K562 (cell line): ENCODE data around the gene PCDHB2. TPM values are rescaled to one million over a fixed set of nuclear protein-coding genes. Genes with fewer than 3 reads are reported as not detected.

Experiments used
- ATAC-seq: fragments of 200-7000 bp; cut with Tn5 transposase; 3 replicates; pipeline ENCODE4 v1.9.1; 2020; ENCODE audit warnings: moderate library complexity
- BruUV-seq: library from RNA; stranded (reverse); fragments of 400-500 nt; replicated peaks from 2 replicates; lab custom pipeline; 2021; lab: Mats Ljungman, UMichigan
- CTCF ChIA-PET: fragments of 300-600 bp; formaldehyde crosslinking; extraction: SDS; loops from one replicate; lab custom pipeline; 2021; ENCODE audit warnings: low intra/inter-chr PET ratio; lab: Yijun Ruan, JAX
- POLR2A ChIA-PET: fragments of 300-600, 350-650 bp; sonication (Branson Sonifier 250); formaldehyde crosslinking; extraction: SDS; loops from one replicate; lab custom pipeline; 2021; ENCODE audit warnings: antibody characterized with exemption, inconsistent platforms; lab: Yijun Ruan, JAX
- DNase-seq, 4 experiments: peaks; one replicate each; pipeline versions ENCODE4 v3.0.0 to v3.0.0-alpha.2; 2011 to 2018; ENCODE audit warnings: low spot score in 3 of 4, mixed read lengths in 3 of 4; ENCODE audit errors: extremely low read depth in 1 of 4
- FAIRE-seq: peaks from 2 replicates; lab custom pipeline; 2011; peaks lifted over from hg19 to GRCh38; lab: Jason Lieb, UNC
- H2AFZ ChIP-seq: 2 replicates; pipeline ENCODE4 v1.6.0; 2011; ENCODE audit warnings: low read depth, low read length, control low read depth, inconsistent platforms
- H3K27ac ChIP-seq: fragments of 200-600 bp; 3 replicates; pipeline ENCODE4 v1.8.0; 2011; ENCODE audit warnings: low read depth, mild to moderate bottlenecking, control low read depth, inconsistent platforms, low read length, moderate library complexity, mixed read lengths; ENCODE audit errors: extremely low read depth
- H3K27me3 ChIP-seq, 2 experiments: fragments of 300-600 bp in 1 of 2; 2 replicates in 1 of 2; 3 replicates in 1 of 2; pipeline versions ENCODE4 v1.6.0 to v1.8.0; 2011; ENCODE audit warnings: inconsistent platforms in 2 of 2, low read length in 2 of 2, mild to moderate bottlenecking in 1 of 2, mixed read lengths in 1 of 2, moderate library complexity in 1 of 2; ENCODE audit not compliant: control insufficient read depth in 2 of 2, insufficient read depth in 2 of 2
- H3K36me3 ChIP-seq: fragments of 300-600 bp; 3 replicates; pipeline ENCODE4 v1.8.0; 2011; ENCODE audit warnings: mild to moderate bottlenecking, low read length, inconsistent platforms; ENCODE audit not compliant: control insufficient read depth, insufficient read depth
- H3K4me1 ChIP-seq, 2 experiments: fragments of 200-600 bp in 1 of 2; replicated peaks in 1 of 2; 2 replicates in 1 of 2; 3 replicates in 1 of 2; pipeline versions ENCODE4 v1.5.1 to v1.8.0; 2011; ENCODE audit warnings: inconsistent platforms in 2 of 2, low read length in 2 of 2, mild to moderate bottlenecking in 1 of 2, mixed read lengths in 1 of 2, moderate library complexity in 1 of 2; ENCODE audit not compliant: control insufficient read depth in 2 of 2, insufficient read depth in 2 of 2
- H3K4me2 ChIP-seq: 2 replicates; pipeline ENCODE4 v1.6.1; 2011; ENCODE audit warnings: low read length, control low read depth, inconsistent platforms, mixed read lengths; ENCODE audit not compliant: insufficient read depth
- H3K4me3 ChIP-seq: fragments of 200-600 bp; sonication (generic), shearing (Covaris generic); 2 replicates; pipeline ENCODE4 v1.5.1; 2016; ENCODE audit warnings: control low read depth, inconsistent platforms
- H3K79me2 ChIP-seq: fragments of 200-600 bp; 3 replicates; pipeline ENCODE4 v1.8.0; 2011; ENCODE audit warnings: low read length, inconsistent platforms; ENCODE audit not compliant: control insufficient read depth, insufficient read depth
- H3K9ac ChIP-seq, 2 experiments: 2 replicates each; pipeline versions ENCODE4 v1.6.0 to v1.6.1; 2011; ENCODE audit warnings: low read depth in 2 of 2, low read length in 2 of 2, control low read depth in 1 of 2, inconsistent platforms in 1 of 2, mild to moderate bottlenecking in 1 of 2, mixed read lengths in 1 of 2; ENCODE audit not compliant: insufficient read depth in 1 of 2
- H3K9me1 ChIP-seq: one replicate; pipeline ENCODE4 v1.6.0; 2011; ENCODE audit warnings: inconsistent platforms, mild to moderate bottlenecking, low read length, moderate library complexity; ENCODE audit not compliant: control insufficient read depth, insufficient read depth
- H3K9me3 ChIP-seq: replicated peaks from 2 replicates; pipeline ENCODE4 v1.5.1; 2011; ENCODE audit warnings: low read depth, low read length, inconsistent platforms; ENCODE audit not compliant: control insufficient read depth, insufficient read depth
- H4K20me1 ChIP-seq: replicated peaks from 2 replicates; pipeline ENCODE4 v1.6.1; 2011; ENCODE audit warnings: low read length, inconsistent platforms, mixed read lengths; ENCODE audit not compliant: control insufficient read depth, insufficient read depth
- CBFB ChIP-seq: sonication (generic); formaldehyde crosslinking; IDR thresholded peaks from 2 replicates; pipeline ENCODE4 v1.4.0; 2020; ENCODE audit warnings: mild to moderate bottlenecking, missing genetic modification reagents
- CEBPB ChIP-seq: fragments of 450-650 bp; IDR thresholded peaks from 2 replicates; pipeline ENCODE4 v1.6.1; 2016; ENCODE audit warnings: missing genetic modification characterization, missing compliant biosample characterization
- HDAC8 ChIP-seq: fragments of 450-650 bp; IDR thresholded peaks from 2 replicates; pipeline ENCODE4 v1.6.1; 2016; ENCODE audit warnings: mild to moderate bottlenecking, missing genetic modification characterization, moderate library complexity, missing compliant biosample characterization
- HIVEP1 ChIP-seq: fragments of 250-450 bp; sonication (Bioruptor Pico); IDR thresholded peaks from 2 replicates; pipeline ENCODE4 v1.4.0; 2020; ENCODE audit warnings: mild to moderate bottlenecking
- IRF2 ChIP-seq: sonication (generic); formaldehyde crosslinking; IDR thresholded peaks from 2 replicates; pipeline ENCODE4 v1.8.1; 2022; ENCODE audit warnings: mild to moderate bottlenecking, missing genetic modification reagents
- KLF6 ChIP-seq: fragments of 250-450 bp; sonication (Bioruptor Pico); IDR thresholded peaks from 2 replicates; pipeline ENCODE4 v1.4.0; 2020; ENCODE audit warnings: mild to moderate bottlenecking, moderate library complexity, borderline replicate concordance
- MCM7 ChIP-seq, 2 experiments: fragments of 450-650 bp; IDR thresholded peaks; 2 replicates each; pipeline ENCODE4 v1.6.1; 2016 to 2018
- MNT ChIP-seq, 2 experiments: fragments of 450-650 bp; conservative IDR thresholded peaks; 2 replicates each; pipeline ENCODE4 v1.6.1; 2017; ENCODE audit warnings: mild to moderate bottlenecking in 2 of 2, moderate library complexity in 2 of 2
- NFE2 ChIP-seq: IDR thresholded peaks from 2 replicates; pipeline ENCODE4 v1.6.1; 2014; ENCODE audit warnings: antibody characterized with exemption, low read depth
- NR2C1 ChIP-seq, 2 experiments: fragments of 450-650 bp; IDR thresholded peaks; 2 replicates each; pipeline ENCODE4 v1.6.1; 2017; ENCODE audit warnings: mild to moderate bottlenecking in 2 of 2, antibody characterized with exemption in 1 of 2, inconsistent platforms in 1 of 2, missing compliant biosample characterization in 1 of 2, missing genetic modification characterization in 1 of 2
- PYGO2 ChIP-seq: fragments of 450-650 bp; IDR thresholded peaks from 2 replicates; pipeline ENCODE4 v1.6.1; 2016; ENCODE audit warnings: mild to moderate bottlenecking, missing genetic modification characterization, moderate library complexity, missing compliant biosample characterization
- RFX7 ChIP-seq: fragments of 250-450 bp; sonication (Bioruptor Pico); IDR thresholded peaks from 2 replicates; pipeline ENCODE4 v1.5.1; 2021; ENCODE audit warnings: mild to moderate bottlenecking
- SOX6 ChIP-seq: fragments of 450-650 bp; IDR thresholded peaks from 2 replicates; pipeline ENCODE4 v1.6.1; 2014; ENCODE audit warnings: mild to moderate bottlenecking
- ZBED1 ChIP-seq: IDR thresholded peaks from 2 replicates; pipeline ENCODE4 v1.6.1; 2014
- ZNF586 ChIP-seq: fragments of 450-650 bp; formaldehyde crosslinking; conservative IDR thresholded peaks from 2 replicates; pipeline ENCODE4 v1.4.0; 2020; ENCODE audit warnings: mild to moderate bottlenecking, moderate library complexity
- ZNF655 ChIP-seq: fragments of 250-450 bp; sonication (Bioruptor Pico); IDR thresholded peaks from 2 replicates; pipeline ENCODE4 v1.5.0; 2021
- WGBS: fragments of 100-300 bp; shearing (Covaris generic); methylation state at CpG from one replicate; pipeline ENCODE4 v1.1.6; 2016; ENCODE audit warnings: low coverage, mixed read lengths; ENCODE audit not compliant: insufficient coverage; ENCODE audit errors: missing lambda C conversion rate; 5-methylcytosine and 5-hydroxymethylcytosine counted together
- in situ Hi-C: fragments of 300-500 bp; cut with MboI; formaldehyde crosslinking; loops from 4 replicates; pipeline ENCODE4 v1.15.0; 2018; ENCODE audit warnings: inconsistent platforms, mixed read lengths
- intact Hi-C: fragments of 100-400 bp; cut with micrococcal nuclease; formaldehyde crosslinking; loops from 2 replicates; pipeline ENCODE4 v1.14.2; 2022
- polyA plus RNA-seq, 8 experiments: library from polyadenylated mRNA; depleted of rRNA in 4 of 8; stranded (reverse) in 5 of 8; unstranded in 3 of 8; fragments of >200 nt; fragmentation: Nextera tagmentation in 2 of 8; fragmentation: Illumina TruSeq in 1 of 8; extraction: Ambion mirVana in 2 of 8; extraction: Trizol in 1 of 8; gene quantifications; 2 replicates each; pipeline versions ENCODE4 v1.2.1 to v1.2.3, GENCODE V29; 2011 to 2014; ENCODE audit warnings: inconsistent platforms in 1 of 8, missing spikeins in 1 of 8
- total RNA-seq, 7 experiments: library from RNA; depleted of rRNA in 6 of 7; stranded (reverse); fragments of >200 nt in 6 of 7; fragmentation: Illumina TruSeq in 2 of 7; extraction: Trizol in 2 of 7; gene quantifications; 2 replicates each; pipeline versions ENCODE4 v1.2.1 to v1.2.3, GENCODE V29; 2011 to 2021; ENCODE audit warnings: low replicate concordance in 1 of 7
- TF ChIP-seq, protein P1 (sequence below): sonication (generic); formaldehyde crosslinking; IDR thresholded peaks from 2 replicates; pipeline ENCODE4 v1.8.1; 2022; ENCODE audit warnings: missing genetic modification reagents

Gene PCDHB2
- total and polyA plus RNA-seq, 9 of the 15 experiments (the other 6 are each of a cell fraction or from before 2014, with no cell fraction given): 0.10 to 0.22 (median 0.17) TPM; not detected in 5

DNA sequence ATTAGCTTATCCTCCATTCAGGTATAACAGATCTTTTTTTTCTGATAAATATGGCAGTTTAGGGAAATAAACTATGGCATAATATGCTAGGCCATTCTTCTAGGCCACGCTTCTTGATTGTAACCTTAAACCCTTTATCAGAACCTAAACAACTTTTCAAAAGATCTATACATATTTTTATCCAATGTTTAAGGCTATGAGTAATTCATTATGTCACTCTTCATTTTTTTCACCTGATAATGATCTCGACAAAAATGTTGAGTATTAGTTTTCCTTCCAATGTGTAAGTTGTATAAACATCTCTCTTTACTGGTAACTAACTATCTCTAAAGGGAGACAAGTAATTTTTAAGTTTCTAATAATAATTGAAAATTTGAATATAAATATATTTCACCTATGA, 24.8 kb downstream of the PCDHB2 start:
- ATAC-seq (no peak), FAIRE-seq (no peak)
- WGBS: 0% methylated on average over 2 of the region's 2 CpGs
- H3K27me3 ChIP-seq: no peaks in the 10 kb centered on the region; a peak in 1 of 5 replicates
- H3K4me3 ChIP-seq: no peak overlapping the region
- H3K36me3 ChIP-seq: no peaks in the 10 kb centered on the region
- H2AFZ ChIP-seq: no peak overlapping the region
- H3K79me2 ChIP-seq: no peaks in the 10 kb centered on the region
- POLR2A ChIA-PET: no interaction called here
- no peaks in the 10 kb centered on the region for H3K9me3 ChIP-seq
- H3K9ac ChIP-seq: no peak overlapping the region
- no peaks in the 10 kb centered on the region for H3K4me1 ChIP-seq
- H3K27ac ChIP-seq: no peak overlapping the region
- no peak for TF ChIP-seq ZNF586
- TF ChIP-seq KLF6: no peak
- TF ChIP-seq MCM7 (IDR thresholded peaks at IDR 0.05): no peak
- TF ChIP-seq, protein P1, sequence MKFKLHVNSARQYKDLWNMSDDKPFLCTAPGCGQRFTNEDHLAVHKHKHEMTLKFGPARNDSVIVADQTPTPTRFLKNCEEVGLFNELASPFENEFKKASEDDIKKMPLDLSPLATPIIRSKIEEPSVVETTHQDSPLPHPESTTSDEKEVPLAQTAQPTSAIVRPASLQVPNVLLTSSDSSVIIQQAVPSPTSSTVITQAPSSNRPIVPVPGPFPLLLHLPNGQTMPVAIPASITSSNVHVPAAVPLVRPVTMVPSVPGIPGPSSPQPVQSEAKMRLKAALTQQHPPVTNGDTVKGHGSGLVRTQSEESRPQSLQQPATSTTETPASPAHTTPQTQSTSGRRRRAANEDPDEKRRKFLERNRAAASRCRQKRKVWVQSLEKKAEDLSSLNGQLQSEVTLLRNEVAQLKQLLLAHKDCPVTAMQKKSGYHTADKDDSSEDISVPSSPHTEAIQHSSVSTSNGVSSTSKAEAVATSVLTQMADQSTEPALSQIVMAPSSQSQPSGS (CRISPR knock-in tag): no peak
- no peak for TF ChIP-seq ZNF655 (CRISPR knock-in tag)
- no peak for TF ChIP-seq NFE2
- TF ChIP-seq CEBPB (tag): no peak
- TF ChIP-seq PYGO2: no peak
- TF ChIP-seq RFX7 (CRISPR knock-in tag): no peak
- no peak for TF ChIP-seq HDAC8 (tag)
- no peak for TF ChIP-seq HIVEP1
- no peak for TF ChIP-seq CBFB (CRISPR knock-in tag)
- no peak for TF ChIP-seq MNT (conservative IDR thresholded peaks at IDR 0.05)
- TF ChIP-seq ZBED1: no peak
- no peak for TF ChIP-seq NR2C1 (IDR thresholded peaks at IDR 0.05)
- no peak for TF ChIP-seq NR2C1 (tag; IDR thresholded peaks at IDR 0.05)
- no peak for TF ChIP-seq IRF2 (CRISPR knock-in tag)
- TF ChIP-seq SOX6: no peak
- TF ChIP-seq, all 486 proteins: peak for 0
- intact Hi-C loops: no loop called here
- H3K4me2 ChIP-seq: no peak overlapping the region
- no peaks in the 10 kb centered on the region for H4K20me1 ChIP-seq
- H3K9me1 ChIP-seq: no peaks in the 10 kb centered on the region
- in situ Hi-C loops: no loop called here
- CTCF ChIA-PET: no interaction called here
- BruUV-seq: no TSS peak
- no peak for DNase-seq
